Neural cell (in vitro differentiated cells): ENCODE measurements around the gene PPP1R13B.

Experiments used
- EP300 ChIP-seq: fragments of 450-650 bp; conservative IDR thresholded peaks from 2 replicates; pipeline ENCODE4 v1.6.1; 2014; ENCODE audit warnings: antibody characterized with exemption, mild to moderate bottlenecking, moderate library complexity; ENCODE audit not compliant: poor library complexity, severe bottlenecking
- EZH2 ChIP-seq: fragments of 200-600, 300-800 bp; shearing (Covaris generic), sonication (generic); IDR thresholded peaks from 2 replicates; pipeline ENCODE4 v1.6.1; 2014; ENCODE audit warnings: antibody characterized with exemption, low read length, borderline replicate concordance, mild to moderate bottlenecking; ENCODE audit not compliant: insufficient read depth, poor library complexity, severe bottlenecking
- POLR2AphosphoS5 ChIP-seq: IDR thresholded peaks from 2 replicates; pipeline ENCODE4 v1.6.1; 2012
- SMC3 ChIP-seq: fragments of 450-650 bp; conservative IDR thresholded peaks from 2 replicates; pipeline ENCODE4 v1.6.1; 2014; ENCODE audit warnings: antibody characterized with exemption, mild to moderate bottlenecking, moderate library complexity; ENCODE audit not compliant: poor library complexity
- TAF1 ChIP-seq: IDR thresholded peaks from 2 replicates; pipeline ENCODE4 v1.6.1; 2012; ENCODE audit warnings: low read depth
- TF ChIP-seq, protein P1 (sequence below): fragments of 450-650 bp; IDR thresholded peaks from 2 replicates; pipeline ENCODE4 v1.5.1; 2014; ENCODE audit warnings: antibody characterized with exemption, mild to moderate bottlenecking, moderate library complexity; ENCODE audit not compliant: poor library complexity, severe bottlenecking

DNA sequence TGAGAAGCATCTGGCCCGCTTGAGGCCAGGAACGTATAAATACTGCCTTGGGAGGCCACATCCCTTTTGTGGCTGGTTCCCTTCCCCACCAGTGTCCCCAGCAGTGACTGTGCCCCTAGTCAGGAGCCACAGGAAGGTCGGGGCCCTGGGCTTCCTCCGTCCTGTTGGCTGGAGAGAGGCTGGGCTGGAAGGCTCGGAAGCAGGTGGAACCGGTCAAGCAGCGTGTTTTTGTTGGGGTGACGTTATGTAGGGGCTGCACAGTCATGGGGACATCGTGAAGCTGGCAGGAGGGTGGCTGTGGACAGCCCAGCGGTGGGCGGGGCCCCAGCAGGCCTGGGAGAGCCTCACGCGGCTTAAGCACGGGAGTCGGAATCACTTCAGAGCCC lies 142.3 kb downstream of the PPP1R13B start:
- TF ChIP-seq SMC3 (no peak), EP300 (no peak), EZH2 (no peak), POLR2AphosphoS5 (no peak), TAF1 (no peak)
- TF ChIP-seq, protein P1, sequence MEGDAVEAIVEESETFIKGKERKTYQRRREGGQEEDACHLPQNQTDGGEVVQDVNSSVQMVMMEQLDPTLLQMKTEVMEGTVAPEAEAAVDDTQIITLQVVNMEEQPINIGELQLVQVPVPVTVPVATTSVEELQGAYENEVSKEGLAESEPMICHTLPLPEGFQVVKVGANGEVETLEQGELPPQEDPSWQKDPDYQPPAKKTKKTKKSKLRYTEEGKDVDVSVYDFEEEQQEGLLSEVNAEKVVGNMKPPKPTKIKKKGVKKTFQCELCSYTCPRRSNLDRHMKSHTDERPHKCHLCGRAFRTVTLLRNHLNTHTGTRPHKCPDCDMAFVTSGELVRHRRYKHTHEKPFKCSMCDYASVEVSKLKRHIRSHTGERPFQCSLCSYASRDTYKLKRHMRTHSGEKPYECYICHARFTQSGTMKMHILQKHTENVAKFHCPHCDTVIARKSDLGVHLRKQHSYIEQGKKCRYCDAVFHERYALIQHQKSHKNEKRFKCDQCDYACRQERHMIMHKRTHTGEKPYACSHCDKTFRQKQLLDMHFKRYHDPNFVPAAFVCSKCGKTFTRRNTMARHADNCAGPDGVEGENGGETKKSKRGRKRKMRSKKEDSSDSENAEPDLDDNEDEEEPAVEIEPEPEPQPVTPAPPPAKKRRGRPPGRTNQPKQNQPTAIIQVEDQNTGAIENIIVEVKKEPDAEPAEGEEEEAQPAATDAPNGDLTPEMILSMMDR = no peak
